AG04449 (cell line): ENCODE data around the gene SF3B1.
"Not testable (repeated sequence)": the region's sequence is repeated elsewhere in the genome, so short reads cannot be mapped to it uniquely, and the experiment has no call there.

Source experiments
- CTCF ChIA-PET: fragments of 350-600 bp; formaldehyde crosslinking; extraction: SDS; loops from one replicate; lab custom pipeline; 2021; ENCODE audit warnings: antibody characterized with exemption; lab: Yijun Ruan, JAX
- POLR2A ChIA-PET: fragments of 400-600, 350-600 bp; formaldehyde crosslinking; extraction: SDS; loops from one replicate; lab custom pipeline; 2020; ENCODE audit warnings: antibody characterized with exemption, inconsistent platforms; lab: Yijun Ruan, JAX
- DNase-seq: peaks from one replicate; pipeline ENCODE4 v3.0.0-alpha.2; 2010; ENCODE audit warnings: low read depth, low spot score
- H3K4me3 ChIP-seq: 2 replicates; pipeline ENCODE4 v1.5.1; 2011; ENCODE audit warnings: low read depth, mild to moderate bottlenecking, control low read depth, low read length
- TF ChIP-seq, protein P1 (sequence below): IDR thresholded peaks from one replicate; pipeline ENCODE4 v1.5.1; 2011; ENCODE audit warnings: mild to moderate bottlenecking, moderate library complexity, low read length, control low read depth, inconsistent platforms; ENCODE audit not compliant: insufficient read depth; ENCODE audit errors: missing control alignments

SF3B1 gene

GRCh38 chr2:197378086-197378485 lies 56.7 kb downstream of the SF3B1 start:
- H3K4me3 ChIP-seq: no peak overlapping the region
- CTCF ChIA-PET: interaction anchor here (0.6 to 2.9 kb wide), 38 partner anchors 9 to 627 kb away, joined by 3 to 51 read pairs (median 3); no protein-coding TSS in a partner anchor
- POLR2A ChIA-PET: no interaction called here
- TF ChIP-seq, protein P1, sequence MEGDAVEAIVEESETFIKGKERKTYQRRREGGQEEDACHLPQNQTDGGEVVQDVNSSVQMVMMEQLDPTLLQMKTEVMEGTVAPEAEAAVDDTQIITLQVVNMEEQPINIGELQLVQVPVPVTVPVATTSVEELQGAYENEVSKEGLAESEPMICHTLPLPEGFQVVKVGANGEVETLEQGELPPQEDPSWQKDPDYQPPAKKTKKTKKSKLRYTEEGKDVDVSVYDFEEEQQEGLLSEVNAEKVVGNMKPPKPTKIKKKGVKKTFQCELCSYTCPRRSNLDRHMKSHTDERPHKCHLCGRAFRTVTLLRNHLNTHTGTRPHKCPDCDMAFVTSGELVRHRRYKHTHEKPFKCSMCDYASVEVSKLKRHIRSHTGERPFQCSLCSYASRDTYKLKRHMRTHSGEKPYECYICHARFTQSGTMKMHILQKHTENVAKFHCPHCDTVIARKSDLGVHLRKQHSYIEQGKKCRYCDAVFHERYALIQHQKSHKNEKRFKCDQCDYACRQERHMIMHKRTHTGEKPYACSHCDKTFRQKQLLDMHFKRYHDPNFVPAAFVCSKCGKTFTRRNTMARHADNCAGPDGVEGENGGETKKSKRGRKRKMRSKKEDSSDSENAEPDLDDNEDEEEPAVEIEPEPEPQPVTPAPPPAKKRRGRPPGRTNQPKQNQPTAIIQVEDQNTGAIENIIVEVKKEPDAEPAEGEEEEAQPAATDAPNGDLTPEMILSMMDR: no peak
- no peak for DNase-seq

- no peak overlapping the region for H3K4me3 ChIP-seq
- TF ChIP-seq, protein P1: no peak
- no peak for DNase-seq
- ChIA-PET POLR2A (no interaction called here), CTCF (interaction anchor here (0.6 to 3.7 kb wide), 33 partner anchors 8 to 528 kb away, joined by 3 to 51 read pairs (median 4); no protein-coding TSS in a partner anchor)
These were observed 57.2 kb downstream of the SF3B1 start for GRCh38 chr2:197377670-197378069.

GRCh38 chr2:197372592-197372991 lies 62.2 kb downstream of the SF3B1 start:
- ChIA-PET POLR2A (no interaction called here), CTCF (interaction anchor here (1.0 to 3.0 kb wide), 3 partner anchors 182 to 259 kb away, joined by 3 to 14 read pairs (median 4); no protein-coding TSS in a partner anchor)

GRCh38 chr2:197370664-197371063 lies 64.2 kb downstream of the SF3B1 start:
- DNase-seq, H3K4me3 ChIP-seq, POLR2A ChIA-PET: not testable (repeated sequence)
- CTCF ChIA-PET: interaction anchor here (3.0 kb wide), 1 partner anchor 257 kb away, joined by 14 read pairs; no protein-coding TSS in a partner anchor

More at GRCh38 chr2:197372592-197372991, 62.2 kb downstream of the SF3B1 start:
- H3K4me3 ChIP-seq: no peak overlapping the region
- DNase-seq: no peak
- TF ChIP-seq, protein P1: no peak

DNA sequence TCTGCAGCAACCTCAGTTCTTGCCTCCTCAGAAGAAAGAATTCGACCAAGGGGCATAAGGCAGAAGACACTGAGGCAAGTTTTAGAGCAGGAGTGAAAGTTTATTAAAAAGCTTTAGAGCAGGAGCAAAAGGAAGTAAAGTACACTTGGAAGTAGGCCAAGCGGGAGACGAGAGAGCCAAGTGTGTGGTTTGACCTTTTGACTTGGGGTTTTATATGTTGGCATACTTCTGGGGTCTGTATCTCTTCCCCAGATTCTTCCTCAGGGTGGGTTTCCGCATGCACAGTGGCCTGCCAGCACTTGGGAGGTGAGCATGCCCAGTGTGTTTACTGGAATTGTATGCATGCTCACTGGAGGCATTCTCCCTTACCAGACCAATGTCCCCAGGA lies 64.9 kb downstream of the SF3B1 start:
- H3K4me3 ChIP-seq: no peak overlapping the region
- POLR2A ChIA-PET: no interaction called here
- CTCF ChIA-PET: interaction anchor here (0.7 to 2.2 kb wide), 4 partner anchors 8 to 291 kb away, joined by 3 to 5 read pairs (median 4); no protein-coding TSS in a partner anchor
- TF ChIP-seq, protein P1: no peak
- no peak for DNase-seq

- ChIA-PET POLR2A (no interaction called here), CTCF (interaction anchor here (0.7 to 2.2 kb wide), 7 partner anchors 9 to 358 kb away, joined by 3 to 5 read pairs (median 4); no protein-coding TSS in a partner anchor)
- no peak overlapping the region for H3K4me3 ChIP-seq
- no peak for DNase-seq
- TF ChIP-seq, protein P1: no peak
These were observed 65.4 kb downstream of the SF3B1 start for GRCh38 chr2:197369228-197369932.
